SK-N-SH (cell line): Measurements from ENCODE around the gene NR1H4. TPM values are rescaled to one million over a fixed set of nuclear protein-coding genes. Genes with fewer than 3 reads are reported as not detected.

Source experiments
- CTCF ChIA-PET: fragments of 300-600, 350-600 bp; formaldehyde crosslinking; extraction: SDS; loops from one replicate; lab custom pipeline; 2021; lab: Yijun Ruan, JAX
- POLR2A ChIA-PET: fragments of 350-600 bp; sonication (Branson Sonifier 250); formaldehyde crosslinking; extraction: SDS; loops from one replicate; lab custom pipeline; 2020; ENCODE audit warnings: antibody characterized with exemption, inconsistent platforms; lab: Yijun Ruan, JAX
- DNase-seq: peaks from one replicate; pipeline ENCODE4 v3.0.0; 2012
- H2AFZ ChIP-seq: fragments of 200-600 bp; sonication (generic); 2 replicates; pipeline ENCODE4 v1.8.1; 2016; ENCODE audit warnings: antibody characterized with exemption, mild to moderate bottlenecking, low read depth
- H3F3A ChIP-seq: fragments of 200-600 bp; sonication (generic); replicated peaks from 2 replicates; pipeline ENCODE3; 2016; ENCODE audit warnings: antibody characterized with exemption, mild to moderate bottlenecking; ENCODE audit not compliant: insufficient read depth
- H3K27ac ChIP-seq, 2 experiments: fragments of 200-500 bp in 1 of 2; fragments of 200-600 bp in 1 of 2; sonication (Bioruptor generic) in 1 of 2; sonication (generic), shearing (Covaris generic) in 1 of 2; 2 replicates each; pipeline versions ENCODE4 v1.5.1 to v1.6.1; 2014 to 2016; ENCODE audit warnings: low read depth in 2 of 2, inconsistent platforms in 1 of 2, low read length in 1 of 2, mild to moderate bottlenecking in 1 of 2, mixed read lengths in 1 of 2
- H3K27me3 ChIP-seq: fragments of 200-600 bp; sonication (generic), shearing (Covaris generic); 2 replicates; pipeline ENCODE4 v1.6.1; 2016; ENCODE audit warnings: mixed run types; ENCODE audit not compliant: insufficient read depth
- H3K36me3 ChIP-seq, 2 experiments: fragments of 200-500 bp in 1 of 2; fragments of 200-600 bp in 1 of 2; sonication (Bioruptor generic) in 1 of 2; sonication (generic) in 1 of 2; replicated peaks in 1 of 2; 2 replicates each; pipeline versions ENCODE3 to v1.5.1; 2014 to 2016; ENCODE audit warnings: low read length in 1 of 2, mild to moderate bottlenecking in 1 of 2; ENCODE audit not compliant: insufficient read depth in 2 of 2, control insufficient read depth in 1 of 2
- H3K4me1 ChIP-seq, 2 experiments: fragments of 200-500 bp in 1 of 2; fragments of 200-600 bp in 1 of 2; sonication (Bioruptor generic) in 1 of 2; sonication (generic), shearing (Covaris generic) in 1 of 2; 2 replicates each; pipeline versions ENCODE4 v1.5.1 to v1.6.1; 2014 to 2016; ENCODE audit warnings: low read depth in 1 of 2, low read length in 1 of 2, mixed run types in 1 of 2; ENCODE audit not compliant: insufficient read depth in 2 of 2, control insufficient read depth in 1 of 2
- H3K4me2 ChIP-seq: fragments of 200-600 bp; sonication (generic), shearing (Covaris generic); 2 replicates; pipeline ENCODE4 v1.6.1; 2017; ENCODE audit warnings: mixed run types
- H3K4me3 ChIP-seq, 2 experiments: fragments of 200-500 bp in 1 of 2; fragments of 200-600 bp in 1 of 2; sonication (Bioruptor generic) in 1 of 2; sonication (generic), shearing (Covaris generic) in 1 of 2; 2 replicates each; pipeline versions ENCODE4 v1.5.1 to v1.8.1; 2014 to 2016; ENCODE audit warnings: low read depth in 2 of 2, inconsistent platforms in 1 of 2, low read length in 1 of 2, mild to moderate bottlenecking in 1 of 2, mixed read lengths in 1 of 2, moderate library complexity in 1 of 2
- H3K79me2 ChIP-seq: fragments of 200-600 bp; sonication (generic); 2 replicates; pipeline ENCODE4 v1.8.1; 2017; ENCODE audit warnings: mild to moderate bottlenecking; ENCODE audit not compliant: insufficient read depth
- H3K9ac ChIP-seq: fragments of 200-600 bp; sonication (generic); 2 replicates; pipeline ENCODE4 v1.6.1; 2017; ENCODE audit warnings: mixed run types
- H3K9me2 ChIP-seq: fragments of 200-600 bp; sonication (generic); 2 replicates; pipeline ENCODE4 v1.6.1; 2017; ENCODE audit warnings: mixed run types
- H3K9me3 ChIP-seq: fragments of 200-600 bp; sonication (generic); 2 replicates; pipeline ENCODE4 v1.6.1; 2017; ENCODE audit warnings: mixed run types, mild to moderate bottlenecking, moderate library complexity
- H4K20me1 ChIP-seq: fragments of 200-600 bp; sonication (generic); 2 replicates; pipeline ENCODE4 v1.6.1; 2017; ENCODE audit warnings: mild to moderate bottlenecking, mixed run types; ENCODE audit not compliant: insufficient read depth
- EP300 ChIP-seq, 2 experiments: IDR thresholded peaks; 2 replicates each; pipeline versions ENCODE4 v1.4.0 to v1.6.1; 2012; ENCODE audit warnings: borderline replicate concordance in 1 of 2, low read depth in 1 of 2, low read length in 1 of 2
- FOSL2 ChIP-seq: IDR thresholded peaks from 2 replicates; pipeline ENCODE4 v1.4.0; 2012; ENCODE audit warnings: low read depth, mild to moderate bottlenecking, moderate library complexity, borderline replicate concordance
- FOXJ3 ChIP-seq: sonication (generic); formaldehyde crosslinking; IDR thresholded peaks from 2 replicates; pipeline ENCODE4 v1.5.1; 2020; ENCODE audit warnings: mild to moderate bottlenecking, missing genetic modification reagents
- GATA2 ChIP-seq: sonication (generic); formaldehyde crosslinking; IDR thresholded peaks from 2 replicates; pipeline ENCODE4 v1.5.0; 2020; ENCODE audit warnings: mild to moderate bottlenecking, missing genetic modification reagents
- MEF2A ChIP-seq: IDR thresholded peaks from 2 replicates; pipeline ENCODE4 v1.4.0; 2012; ENCODE audit warnings: low read depth, borderline replicate concordance
- MXI1 ChIP-seq: IDR thresholded peaks from 2 replicates; pipeline ENCODE4 v1.6.1; 2012; ENCODE audit warnings: mild to moderate bottlenecking, low read depth, low read length, improper control_type of control experiment
- NFIC ChIP-seq: IDR thresholded peaks from 2 replicates; pipeline ENCODE4 v1.4.0; 2012; ENCODE audit warnings: borderline replicate concordance
- POLR2AphosphoS5 ChIP-seq: IDR thresholded peaks from 2 replicates; pipeline ENCODE4 v1.6.1; 2012; ENCODE audit warnings: low read depth, low read length
- RCOR1 ChIP-seq: fragments of 150-350 bp; IDR thresholded peaks from 2 replicates; pipeline ENCODE4 v1.6.1; 2017; ENCODE audit warnings: antibody characterized with exemption, low read length
- RFX5 ChIP-seq: IDR thresholded peaks from 2 replicates; pipeline ENCODE4 v1.6.1; 2012; ENCODE audit warnings: mild to moderate bottlenecking, improper control_type of control experiment, low read length
- SIN3A ChIP-seq: IDR thresholded peaks from 2 replicates; pipeline ENCODE4 v1.6.1; 2012; ENCODE audit warnings: low read depth, mild to moderate bottlenecking, low read length, moderate library complexity, borderline replicate concordance
- SMC3 ChIP-seq: IDR thresholded peaks from 2 replicates; pipeline ENCODE4 v1.6.1; 2012; ENCODE audit warnings: low read depth, low read length, improper control_type of control experiment
- TAF1 ChIP-seq: IDR thresholded peaks from 2 replicates; pipeline ENCODE4 v1.6.1; 2012; ENCODE audit warnings: low read depth, mild to moderate bottlenecking, low read length, moderate library complexity, borderline replicate concordance
- USF1 ChIP-seq: IDR thresholded peaks from 2 replicates; pipeline ENCODE4 v1.4.0; 2012; ENCODE audit warnings: low read depth, borderline replicate concordance
- USF2 ChIP-seq: fragments of 150-350 bp; IDR thresholded peaks from 2 replicates; pipeline ENCODE4 v1.6.1; 2017; ENCODE audit warnings: antibody characterized with exemption, low read length, low read depth, borderline replicate concordance
- YY1 ChIP-seq: IDR thresholded peaks from 2 replicates; pipeline ENCODE4 v1.4.0; 2012; ENCODE audit warnings: low read depth, mild to moderate bottlenecking
- ZBTB33 ChIP-seq: IDR thresholded peaks from 2 replicates; pipeline ENCODE4 v1.4.0; 2012; ENCODE audit warnings: low read depth, borderline replicate concordance
- WGBS: methylation state at CpG from one replicate; pipeline ENCODE4 v1.1.6; 2017; ENCODE audit warnings: low lambda C conversion rate; 5-methylcytosine and 5-hydroxymethylcytosine counted together
- polyA plus RNA-seq, 3 experiments: library from polyadenylated mRNA; depleted of rRNA; stranded (reverse); fragments of >200 nt; gene quantifications; 2 replicates each; pipeline ENCODE4 v1.2.3, GENCODE V29; 2012

NR1H4 gene
- polyA plus RNA-seq, 1 of the 3 experiments (the other 2 are of a cell fraction): not detected

GRCh38 chr12:100463661-100464060 is 10.0 kb upstream of the NR1H4 start (continued):
- TF ChIP-seq RFX5 (no peak), SIN3A (no peak), FOXJ3 (CRISPR knock-in tag) (no peak), POLR2AphosphoS5 (no peak), USF2 (no peak)

GRCh38 chr12:100464529-100464928 is 9.1 kb upstream of the NR1H4 start:
- H3K36me3 ChIP-seq: no peaks in the 10 kb centered on the region
- H3K4me1 ChIP-seq: no peaks in the 10 kb centered on the region
- 29% methylated on average over 1 of the region's 1 CpG for WGBS
- H3K9me3 ChIP-seq: no peaks in the 10 kb centered on the region
- H3K27me3 ChIP-seq: no peaks in the 10 kb centered on the region
- no peaks in the 10 kb centered on the region for H4K20me1 ChIP-seq
- CTCF ChIA-PET: no interaction called here
- no peaks in the 10 kb centered on the region for H3K9me2 ChIP-seq
- H3K4me3 ChIP-seq: no peak overlapping the region
- H2AFZ ChIP-seq: no peak overlapping the region
- H3K9ac ChIP-seq: no peak overlapping the region
- no peak for DNase-seq
- H3K27ac ChIP-seq: no peak overlapping the region
- TF ChIP-seq SIN3A: no peak
- no peak for TF ChIP-seq ZBTB33
- TF ChIP-seq NFIC: no peak
- TF ChIP-seq MEF2A: no peak
- no peak for TF ChIP-seq EP300 (IDR thresholded peaks at IDR 0.05; ENCODE audit: borderline replicate concordance in 1 of 2, low read depth in 1 of 2, low read length in 1 of 2)
- TF ChIP-seq MXI1: no peak
- no peak for TF ChIP-seq USF2
- TF ChIP-seq SMC3: no peak
- TF ChIP-seq FOSL2: no peak
- TF ChIP-seq GATA2 (CRISPR knock-in tag): no peak
- TF ChIP-seq RCOR1: no peak
- no peak for TF ChIP-seq TAF1
- no peak for TF ChIP-seq USF1
- no peak for TF ChIP-seq YY1
- TF ChIP-seq, all 33 proteins: peak for 0
- POLR2A ChIA-PET: no interaction called here
- H3K4me2 ChIP-seq: no peak overlapping the region
- H3F3A ChIP-seq: no peaks in the 10 kb centered on the region
- no peaks in the 10 kb centered on the region for H3K79me2 ChIP-seq
